GM18517 (cell line): Measurements from ENCODE around the gene PROCA1.

Source experiments
- ATAC-seq: cut with Tn5 transposase; IDR thresholded peaks from one replicate; pipeline ENCODE4 v1.9.1; 2021; ENCODE audit warnings: mild to moderate bottlenecking, moderate library complexity; ENCODE audit not compliant: unreplicated experiment

The PROCA1 gene, protein sequence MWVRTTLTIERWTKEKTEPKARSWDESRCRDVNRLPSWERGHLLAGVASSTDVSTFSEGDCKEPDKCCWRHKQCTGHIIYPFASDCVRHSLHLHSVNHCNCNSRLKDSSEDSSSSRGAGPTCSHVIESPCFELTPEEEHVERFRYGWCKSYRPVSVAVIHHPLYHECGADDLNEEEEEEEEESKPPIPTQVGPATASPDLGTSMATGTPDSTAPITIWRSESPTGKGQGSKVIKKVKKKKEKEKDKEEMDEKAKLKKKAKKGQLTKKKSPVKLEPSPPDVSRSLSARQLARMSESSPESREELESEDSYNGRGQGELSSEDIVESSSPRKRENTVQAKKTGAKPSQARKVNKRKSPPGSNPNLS

DNA sequence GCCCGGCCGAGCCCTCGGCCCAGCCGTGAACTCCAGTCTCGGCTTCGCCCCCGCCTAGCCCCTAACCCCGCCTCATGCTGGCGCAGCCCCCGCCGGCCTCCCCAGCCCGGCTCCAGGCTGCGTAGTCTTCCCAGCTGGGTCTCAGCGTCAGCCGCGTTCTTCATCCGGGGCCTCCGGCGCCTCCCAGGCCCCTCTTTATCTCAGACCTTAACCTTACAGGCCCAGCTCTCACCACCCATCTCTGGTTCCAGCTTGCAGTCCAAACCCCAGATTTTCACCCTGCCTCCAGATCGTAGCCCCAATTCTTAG is at the start of gene PROCA1:
PROCA1 (minus strand) TSS at position 166 of the 309 bp plus-strand sequence. CDS start 228 bp downstream, outside the sequence.
- no peak for ATAC-seq

DNA sequence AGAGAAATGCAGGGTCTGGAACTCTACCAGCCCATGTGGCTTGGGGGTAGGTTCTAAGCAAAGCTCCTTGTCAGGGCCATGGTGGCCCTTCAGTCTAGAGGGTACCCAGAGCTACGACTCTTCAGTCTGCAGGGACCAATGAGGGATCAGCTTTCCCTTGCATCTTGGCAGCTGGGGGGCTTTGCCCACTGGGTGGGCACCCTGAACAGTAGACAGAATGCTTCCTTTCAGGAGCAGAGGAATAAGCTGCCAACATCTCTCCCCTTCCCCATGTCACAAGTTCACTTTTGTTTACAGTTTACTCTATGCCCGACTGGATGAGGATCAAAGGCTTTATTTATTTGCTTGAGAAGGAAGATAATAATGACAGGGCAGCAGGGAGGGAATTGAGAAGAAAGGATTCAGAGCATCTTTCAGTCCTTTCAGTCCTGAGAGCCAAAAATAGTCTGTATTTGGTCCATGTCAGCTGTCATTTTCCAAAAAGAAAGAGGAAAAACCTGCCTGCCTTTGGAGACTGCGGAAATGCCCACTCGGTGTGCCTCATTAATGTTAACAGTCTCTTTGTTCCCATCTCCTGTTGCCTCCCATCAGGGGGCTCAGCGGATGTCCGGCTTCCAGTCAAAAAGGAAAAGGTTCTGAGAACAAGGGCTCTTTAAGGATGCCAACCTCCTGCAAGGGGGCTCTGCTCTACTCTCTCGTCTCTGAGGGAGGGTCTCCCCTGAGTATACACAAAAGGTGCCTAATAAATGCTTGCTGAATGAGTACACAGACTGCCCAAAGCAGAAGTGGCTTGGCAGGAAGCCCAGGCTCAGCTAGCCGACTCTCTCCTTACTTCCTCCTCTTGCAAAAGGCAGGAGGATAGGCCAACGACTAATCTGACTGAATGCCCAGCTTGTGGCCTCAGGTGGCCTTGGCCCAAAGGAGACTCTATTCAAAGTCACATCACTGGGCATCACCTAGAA is 49.2 kb upstream of the PROCA1 start:
- ATAC-seq = no peak

DNA sequence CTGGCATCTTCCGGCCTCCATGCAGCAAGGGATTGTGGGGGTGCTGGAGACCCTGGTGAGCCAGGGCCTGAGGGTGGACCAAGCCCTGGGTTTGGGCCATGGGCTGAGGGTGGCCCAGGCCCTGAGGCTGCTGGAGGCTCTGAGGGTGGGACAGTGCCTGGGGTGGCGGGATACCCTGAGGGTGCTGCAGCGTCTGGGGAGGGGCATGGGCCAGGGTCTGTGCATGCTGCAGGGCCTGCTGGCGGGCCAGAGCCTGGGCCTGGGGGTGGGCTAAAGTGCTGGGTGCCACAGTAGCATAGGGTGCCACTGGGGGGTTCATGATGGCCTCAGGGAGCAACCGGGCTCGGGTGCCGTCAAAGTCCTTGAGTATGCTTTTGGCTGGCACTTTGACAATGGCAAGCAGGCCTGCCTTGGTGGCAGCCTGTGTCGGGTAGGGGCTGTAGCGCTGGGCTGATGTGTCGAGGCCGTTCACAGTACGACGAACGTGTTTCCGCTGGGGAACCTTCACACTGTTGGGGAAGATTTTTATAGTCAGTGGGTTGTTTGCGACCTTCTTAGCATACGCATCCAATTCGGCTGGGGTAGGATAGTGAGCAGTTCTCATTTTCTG is 47.7 kb upstream of the PROCA1 start:
- no peak for ATAC-seq

DNA sequence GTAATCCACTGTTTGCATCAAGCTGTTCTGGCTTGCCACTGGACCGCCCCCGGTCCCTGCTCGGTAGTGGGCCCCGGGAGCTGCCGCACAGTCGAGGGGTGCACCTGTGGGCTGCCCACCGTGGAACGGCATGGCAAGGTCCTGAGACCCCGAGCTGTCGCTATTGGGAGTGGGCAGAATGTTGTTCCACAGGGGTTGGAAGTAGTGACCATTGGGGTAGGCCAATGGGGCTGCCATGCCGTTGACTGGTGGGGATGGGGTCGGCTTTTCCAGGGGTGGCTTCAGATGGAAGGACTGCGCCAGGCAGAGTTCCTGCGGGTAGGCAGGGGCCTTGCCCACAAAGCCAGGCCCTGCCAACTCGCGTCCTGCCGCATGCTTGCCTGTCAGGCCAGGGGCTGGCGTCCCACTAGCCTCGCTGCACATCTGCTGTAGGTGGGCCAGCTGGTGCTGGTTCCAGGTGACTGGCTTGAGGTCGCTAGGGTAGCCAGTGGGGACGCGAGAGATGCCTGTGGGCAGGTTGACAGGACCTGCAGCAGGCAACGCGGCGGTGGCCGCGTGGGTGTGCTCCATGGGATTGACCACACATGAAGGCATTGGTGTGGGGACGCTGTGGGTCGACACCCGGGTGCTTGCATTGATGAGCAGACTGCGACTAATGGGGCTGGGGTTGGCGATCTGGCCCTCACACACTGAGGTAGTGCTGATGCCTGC is 46.9 kb upstream of the PROCA1 start:
- ATAC-seq = no peak

DNA sequence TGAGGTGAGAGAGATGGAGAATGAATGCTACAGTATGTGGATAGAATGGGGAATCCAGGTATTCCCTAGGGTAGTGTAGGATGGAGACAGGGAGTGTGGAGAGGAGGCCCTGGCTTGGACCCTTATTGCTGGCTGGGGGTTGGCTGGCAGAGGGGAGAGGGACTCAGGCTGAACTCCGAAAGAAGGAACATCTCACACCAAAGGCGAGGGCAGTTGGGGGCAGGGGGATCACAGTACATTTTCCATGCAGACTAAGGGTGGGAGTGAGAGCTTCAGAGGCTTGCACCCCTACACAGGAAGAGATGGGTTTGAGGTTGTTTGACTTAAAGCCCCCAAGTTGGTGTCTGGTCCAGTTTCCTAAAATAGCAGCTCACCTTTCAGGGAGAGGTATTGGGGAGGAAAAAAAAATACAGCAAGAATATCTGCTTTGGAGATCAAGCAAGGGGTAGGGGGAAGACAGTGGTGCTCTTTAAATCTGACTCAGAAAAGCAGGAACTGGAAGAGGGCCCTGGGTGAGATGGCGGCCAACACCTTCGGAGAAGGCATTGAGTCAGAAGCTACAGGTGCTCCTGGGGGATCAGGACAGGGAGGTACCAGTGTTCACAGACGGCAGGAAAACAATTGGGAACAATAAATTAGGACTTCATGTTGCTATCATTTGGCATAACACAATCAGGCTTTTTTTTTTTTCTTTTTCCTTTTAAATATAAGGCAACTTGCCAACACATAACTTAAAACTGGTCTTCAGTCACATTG is 44.5 kb upstream of the PROCA1 start:
- ATAC-seq = no peak

DNA sequence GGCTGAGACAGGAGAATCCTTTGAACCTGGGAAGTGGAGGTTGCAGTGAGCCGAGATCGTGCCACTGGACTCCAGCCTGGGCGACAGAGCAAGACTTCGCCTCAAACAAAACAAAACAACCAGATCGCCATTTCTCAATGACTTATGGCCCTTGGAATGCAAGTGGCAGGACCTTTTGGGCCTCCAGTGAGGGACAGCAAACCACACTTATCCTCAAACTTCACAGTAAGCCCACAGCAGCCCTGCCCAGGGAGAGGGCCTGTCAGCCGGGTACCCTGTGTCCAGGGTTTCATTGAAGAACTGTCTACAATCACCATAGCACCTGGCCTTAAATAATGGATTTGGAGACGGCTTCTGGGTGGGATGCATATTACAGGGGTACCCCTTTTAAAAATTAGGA is 43.8 kb upstream of the PROCA1 start:
- no peak for ATAC-seq

DNA sequence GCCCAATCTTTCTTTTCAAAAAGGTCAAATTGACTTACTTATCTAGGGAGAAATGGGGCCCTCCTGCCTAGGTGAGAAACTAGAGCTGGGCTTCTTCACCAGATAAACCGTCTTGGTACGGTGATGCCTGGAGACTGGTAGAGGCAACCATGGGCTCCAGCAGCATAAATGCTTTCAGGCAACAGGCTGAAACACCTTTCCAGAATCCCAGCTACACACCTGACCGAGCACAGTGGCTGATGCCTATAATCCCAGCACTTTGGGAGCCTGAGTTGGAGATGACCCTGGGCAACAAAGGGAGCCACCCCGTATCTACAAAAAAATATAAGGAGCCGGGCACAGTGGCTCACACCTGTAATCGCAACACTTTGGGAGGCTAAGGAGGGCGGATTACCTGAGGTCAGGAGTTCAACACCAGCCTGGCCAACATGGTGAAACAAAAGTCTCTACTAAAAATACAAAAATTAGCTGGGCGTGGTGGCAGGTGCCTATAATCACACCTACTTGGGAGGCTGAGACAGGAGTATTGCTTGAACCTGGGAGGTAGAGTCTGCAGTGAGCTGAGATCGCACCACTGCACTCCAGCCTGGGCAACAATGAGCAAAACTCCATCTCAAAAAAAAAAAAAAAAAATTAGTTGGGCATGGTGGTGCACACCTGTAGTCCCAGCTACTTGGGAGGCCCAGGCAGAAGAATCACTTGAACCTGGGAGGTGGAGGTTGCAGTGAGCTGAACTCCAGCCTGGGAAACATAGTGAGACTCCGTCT is 40.1 kb upstream of the PROCA1 start:
- ATAC-seq = no peak

DNA sequence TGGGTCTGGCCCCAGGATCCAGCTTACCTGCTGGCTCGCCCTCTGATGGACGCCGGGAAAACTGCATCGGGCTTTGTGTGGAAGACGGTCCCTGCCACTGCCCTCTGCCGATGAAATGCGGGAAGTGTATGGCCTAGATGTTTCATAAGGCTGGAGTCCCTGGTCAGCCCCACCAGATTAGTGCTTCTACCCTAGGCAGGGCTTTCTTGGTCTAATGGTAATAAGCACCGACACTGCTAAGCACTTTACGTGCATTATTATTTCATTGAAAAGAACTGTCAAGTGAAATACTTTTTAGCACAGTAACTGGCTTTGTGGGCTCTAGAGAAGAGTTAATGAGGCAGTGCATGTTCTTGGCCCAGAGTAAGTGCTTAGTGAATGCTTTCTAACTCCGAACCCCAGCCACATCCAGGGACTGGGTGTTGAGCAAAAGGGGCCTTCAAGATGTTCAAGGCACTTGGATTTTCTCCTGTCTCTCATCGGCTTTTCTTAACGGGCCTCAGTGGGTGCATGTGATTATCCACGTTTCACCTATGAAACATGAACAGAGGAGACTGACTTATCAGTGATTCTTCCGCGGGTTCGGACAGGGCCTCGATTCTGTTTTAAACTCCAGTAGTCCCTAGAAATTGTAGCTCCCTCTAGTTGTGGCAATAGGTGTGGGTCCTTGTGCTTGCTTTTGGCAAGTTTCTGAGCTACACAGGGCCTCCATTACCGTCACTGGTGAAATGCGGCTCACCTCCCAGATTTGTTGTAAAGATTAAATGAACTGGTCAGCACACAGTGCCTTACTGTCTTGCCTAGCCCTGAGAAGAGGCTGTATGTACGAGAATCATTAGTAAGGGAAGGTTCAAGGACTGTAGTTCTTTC is 38.7 kb upstream of the PROCA1 start:
- ATAC-seq = peak; percentile 67

DNA sequence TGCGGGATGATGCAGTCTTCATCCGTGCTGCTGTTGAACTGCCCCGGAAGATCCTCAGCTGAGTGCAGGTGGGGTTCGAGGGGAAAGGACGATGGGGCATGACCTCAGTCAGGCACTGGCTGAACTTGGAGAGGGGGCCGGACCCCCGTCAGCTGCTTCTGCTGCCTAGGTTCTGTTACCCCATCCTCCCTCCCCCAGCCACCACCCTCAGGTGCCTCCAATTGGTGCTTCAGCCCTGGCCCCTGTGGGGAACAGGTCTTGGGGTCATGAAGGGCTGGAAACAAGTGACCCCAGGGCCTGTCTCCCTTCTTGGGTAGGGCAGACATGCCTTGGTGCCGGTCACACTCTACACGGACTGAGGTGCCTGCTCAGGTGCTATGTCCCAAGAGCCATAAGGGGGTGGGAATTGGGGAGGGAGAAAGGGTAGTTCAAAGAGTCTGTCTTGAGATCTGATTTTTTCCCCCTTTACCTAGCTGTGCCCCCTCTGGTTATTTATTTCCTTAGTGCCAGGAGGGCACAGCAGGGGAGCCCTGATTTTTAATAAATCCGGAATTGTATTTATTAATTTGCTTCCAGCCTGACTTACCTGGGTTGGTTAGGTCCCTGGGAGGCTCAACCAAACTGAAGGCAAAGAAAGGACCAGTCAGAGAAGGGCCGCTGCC is 38.0 kb upstream of the PROCA1 start:
- no peak for ATAC-seq

DNA sequence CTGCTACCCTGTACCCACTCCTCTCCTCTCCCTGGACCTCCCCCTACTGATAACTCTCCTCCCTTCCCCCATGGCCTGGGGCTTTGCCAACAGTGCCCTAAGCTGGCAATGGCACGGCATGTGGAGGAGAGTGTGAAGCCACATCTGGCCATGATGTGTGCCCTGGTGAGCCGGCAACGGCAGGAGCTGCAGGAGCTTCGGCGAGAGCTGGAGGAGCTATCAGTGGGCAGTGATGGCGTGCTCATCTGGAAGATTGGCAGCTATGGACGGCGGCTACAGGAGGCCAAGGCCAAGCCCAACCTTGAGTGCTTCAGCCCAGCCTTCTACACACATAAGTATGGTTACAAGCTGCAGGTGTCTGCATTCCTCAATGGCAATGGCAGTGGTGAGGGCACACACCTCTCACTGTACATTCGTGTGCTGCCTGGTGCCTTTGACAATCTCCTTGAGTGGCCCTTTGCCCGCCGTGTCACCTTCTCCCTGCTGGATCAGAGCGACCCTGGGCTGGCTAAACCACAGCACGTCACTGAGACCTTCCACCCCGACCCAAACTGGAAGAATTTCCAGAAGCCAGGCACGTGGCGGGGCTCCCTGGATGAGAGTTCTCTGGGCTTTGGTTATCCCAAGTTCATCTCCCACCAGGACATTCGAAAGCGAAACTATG is 37.3 kb upstream of the PROCA1 start:
- ATAC-seq = no peak

DNA sequence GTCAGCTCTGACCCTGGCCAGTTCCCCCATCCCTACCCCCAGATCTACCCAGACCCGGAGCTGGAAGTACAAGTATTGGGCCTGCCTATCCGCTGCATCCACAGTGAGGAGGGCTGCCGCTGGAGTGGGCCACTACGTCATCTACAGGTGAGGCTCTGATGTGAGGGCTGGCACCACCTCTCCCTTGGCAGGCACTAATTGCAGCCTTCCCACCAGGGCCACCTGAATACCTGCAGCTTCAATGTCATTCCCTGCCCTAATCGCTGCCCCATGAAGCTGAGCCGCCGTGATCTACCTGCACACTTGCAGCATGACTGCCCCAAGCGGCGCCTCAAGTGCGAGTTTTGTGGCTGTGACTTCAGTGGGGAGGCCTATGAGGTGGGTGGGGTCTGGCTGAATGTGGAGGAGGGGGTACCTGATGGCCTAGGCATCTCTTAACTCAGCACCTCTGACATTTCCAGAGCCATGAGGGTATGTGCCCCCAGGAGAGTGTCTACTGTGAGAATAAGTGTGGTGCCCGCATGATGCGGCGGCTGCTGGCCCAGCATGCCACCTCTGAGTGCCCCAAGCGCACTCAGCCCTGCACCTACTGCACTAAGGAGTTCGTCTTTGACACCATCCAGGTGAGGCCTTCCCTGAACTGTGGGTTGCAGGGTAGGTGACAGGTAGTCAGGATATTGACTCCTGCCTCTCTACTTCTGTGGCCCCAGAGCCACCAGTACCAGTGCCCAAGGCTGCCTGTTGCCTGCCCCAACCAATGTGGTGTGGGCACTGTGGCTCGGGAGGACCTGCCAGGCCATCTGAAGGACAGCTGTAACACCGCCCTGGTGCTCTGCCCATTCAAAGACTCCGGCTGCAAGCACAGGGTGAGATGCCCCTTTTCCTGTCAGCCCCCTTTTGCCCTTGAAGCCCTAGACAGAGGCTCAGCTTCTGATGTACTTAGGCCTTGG is 36.4 kb upstream of the PROCA1 start:
- no peak for ATAC-seq

DNA sequence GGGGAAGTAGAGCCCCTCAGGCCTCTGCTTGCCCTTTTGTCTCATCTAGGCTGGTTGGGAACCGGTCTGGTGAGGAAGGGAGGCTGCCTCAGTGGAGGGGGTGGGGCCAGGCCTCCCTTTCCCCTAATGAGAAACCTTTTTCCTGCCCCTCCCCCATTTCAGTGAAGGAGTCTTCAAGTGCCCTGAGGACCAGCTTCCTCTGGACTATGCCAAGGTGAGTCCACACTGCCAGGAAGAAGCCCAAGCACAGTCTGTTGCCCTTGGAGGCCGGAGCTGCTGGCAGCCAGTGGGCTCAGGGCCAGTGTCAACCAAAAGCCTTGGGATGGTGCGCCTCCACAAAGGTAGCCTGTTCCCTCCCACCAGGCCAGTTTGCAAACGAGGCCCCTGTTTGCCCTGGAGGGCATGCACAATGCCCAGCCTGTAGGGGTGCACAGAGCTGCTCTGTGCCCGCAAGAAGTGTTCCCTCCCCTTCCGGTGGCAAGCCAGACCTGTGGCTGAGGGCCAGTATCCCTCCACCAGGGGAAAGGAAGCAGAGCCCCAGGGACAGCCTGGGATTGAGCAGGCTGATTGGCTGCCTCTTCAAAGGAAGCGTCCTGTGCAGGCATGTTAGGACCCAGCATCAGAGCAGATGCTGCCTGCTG is 35.5 kb upstream of the PROCA1 start:
- ATAC-seq = no peak

DNA sequence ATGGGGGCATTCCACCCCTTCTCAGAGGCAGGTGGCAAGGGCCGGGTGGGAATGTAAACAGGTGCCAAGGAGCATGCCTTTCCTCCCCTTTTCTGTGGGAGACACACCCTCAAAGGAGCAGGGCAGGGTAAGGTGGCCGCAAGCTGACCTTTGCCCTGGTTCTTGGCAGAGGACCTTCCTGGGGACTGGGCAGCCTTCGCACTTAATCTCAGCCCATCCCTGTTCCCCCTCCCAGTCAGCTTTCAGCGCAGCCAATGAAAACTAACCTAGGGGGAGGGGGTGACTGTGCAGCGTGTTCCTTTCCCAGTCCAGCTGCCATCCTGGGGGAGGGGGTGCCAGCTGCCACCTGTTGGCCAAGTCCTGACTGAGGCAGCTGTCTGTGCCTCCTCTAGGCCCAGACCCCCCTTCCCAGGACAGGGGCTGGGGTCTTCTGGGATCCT is 34.9 kb upstream of the PROCA1 start:
- no peak for ATAC-seq

DNA sequence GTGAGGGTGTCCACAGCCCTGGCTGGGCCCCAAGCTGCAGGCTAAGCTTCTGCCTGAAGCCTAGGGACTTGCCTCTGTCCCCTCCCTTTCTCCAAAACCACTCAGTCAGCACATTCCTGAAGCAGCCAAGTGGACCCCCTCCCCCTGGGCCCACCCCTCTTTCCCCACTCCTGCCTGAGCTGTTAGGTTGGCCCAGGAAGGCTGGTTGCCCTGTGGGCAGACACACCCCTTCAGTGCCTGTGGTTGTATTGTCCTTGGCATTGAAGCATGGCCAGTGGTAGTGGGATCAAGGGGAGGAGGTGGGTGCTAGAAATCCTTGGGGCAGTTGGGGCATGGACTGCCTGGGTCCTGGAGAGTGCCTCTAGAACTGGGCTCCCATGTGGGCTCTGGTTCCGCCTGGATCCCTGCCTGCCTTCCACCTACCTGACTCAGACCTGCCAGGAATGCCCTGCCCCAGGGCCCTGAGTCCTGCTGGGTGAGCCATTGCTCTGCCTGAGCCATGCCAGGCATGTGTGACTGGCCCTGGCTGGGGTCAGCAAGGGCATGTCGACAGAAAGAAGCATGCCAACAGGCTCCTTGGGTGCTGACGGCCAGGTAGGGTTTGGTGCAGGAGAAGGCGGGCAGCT is 34.2 kb upstream of the PROCA1 start:
- ATAC-seq = no peak

DNA sequence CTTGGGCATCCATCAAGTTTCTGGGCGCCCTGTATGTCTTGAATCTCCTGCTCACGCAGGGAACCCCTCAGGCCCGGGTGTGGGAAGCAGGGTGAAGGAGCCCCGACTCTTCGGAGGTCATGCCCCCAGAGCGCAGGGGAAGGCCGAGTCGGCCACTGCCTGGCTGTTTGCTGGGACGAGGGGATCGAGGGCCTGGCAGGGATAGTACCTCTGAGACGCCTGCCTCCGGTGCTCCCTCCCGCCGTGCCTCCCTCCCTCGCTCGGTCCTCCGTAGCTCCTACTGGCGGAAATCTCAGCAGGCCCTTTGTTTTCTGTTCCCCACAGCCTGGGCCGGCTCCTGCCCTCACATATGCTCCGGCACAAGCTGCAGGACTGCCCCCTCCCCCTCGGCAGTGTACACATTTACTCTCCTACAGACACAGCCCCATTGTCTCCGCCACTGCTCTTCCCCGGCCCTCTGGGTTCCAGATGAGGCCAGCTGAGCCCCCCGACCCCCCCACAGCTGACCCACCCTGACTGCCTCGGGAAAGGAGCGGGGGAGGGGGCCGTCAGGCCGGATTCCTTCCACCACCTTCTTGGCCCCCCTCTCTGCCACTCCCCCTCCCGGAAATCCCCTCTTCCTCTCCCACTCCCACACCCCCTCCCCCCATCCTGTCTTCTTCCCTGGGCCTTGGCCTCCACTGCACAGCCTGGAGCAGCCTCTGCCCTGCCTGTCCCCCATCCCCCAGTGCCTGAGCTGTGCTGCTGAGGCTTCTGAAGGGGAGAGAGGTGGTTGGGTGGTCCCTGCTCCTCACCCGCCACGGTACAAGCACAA is 33.5 kb upstream of the PROCA1 start:
- no peak for ATAC-seq
